Stomach (tissue), 9 donors: Measurements from ENCODE around the gene ADGRL3. TPM values are rescaled to one million over a fixed set of nuclear protein-coding genes. Genes with fewer than 3 reads are reported as not detected.

Source experiments
- DNase-seq, 2 donors: peaks; one replicate each; pipeline versions ENCODE4 v3.0.0 to v3.0.0-alpha.2; 2013 to 2019
- H3K27ac ChIP-seq, 5 donors: fragments of 200-600 bp in 4 of 5; sonication (generic) in 4 of 5; one replicate each; pipeline ENCODE4 v1.5.1; 2013 to 2019; ENCODE audit warnings: mild to moderate bottlenecking in 1 of 5, moderate library complexity in 1 of 5
- H3K27me3 ChIP-seq, 3 donors: fragments of 200-600 bp; sonication (generic); one replicate each; pipeline ENCODE4 v1.5.1; 2017 to 2019; ENCODE audit warnings: mixed run types in 1 of 3
- H3K36me3 ChIP-seq, 4 donors: fragments of 200-600 bp; sonication (generic); 1 replicate in 3 of 4; 2 replicates in 1 of 4; pipeline ENCODE4 v1.5.1; 2016 to 2019
- H3K4me1 ChIP-seq, 4 donors: fragments of 200-600 bp; sonication (generic); one replicate each; pipeline ENCODE4 v1.5.1; 2016 to 2019
- H3K4me3 ChIP-seq, 4 donors: fragments of 200-600 bp; sonication (generic) in 3 of 4; one replicate each; pipeline ENCODE4 v1.5.1; 2016 to 2019; ENCODE audit warnings: mild to moderate bottlenecking in 1 of 4
- H3K9me3 ChIP-seq, 4 donors: fragments of 200-600 bp; sonication (generic); one replicate each; pipeline ENCODE4 v1.5.1; 2016 to 2019
- EP300 ChIP-seq: sonication (generic); formaldehyde crosslinking; IDR thresholded peaks from one replicate; pipeline ENCODE4 v1.6.1; 2017; ENCODE audit warnings: antibody characterized with exemption
- POLR2A ChIP-seq, 4 donors: fragments of 450-650 bp; IDR thresholded peaks; one replicate each; pipeline ENCODE4 v1.6.1; 2016; ENCODE audit warnings: antibody characterized with exemption in 4 of 4, control low read depth in 2 of 4, mild to moderate bottlenecking in 1 of 4, moderate library complexity in 1 of 4
- POLR2AphosphoS5 ChIP-seq, 3 donors: sonication (generic); formaldehyde crosslinking; IDR thresholded peaks; one replicate each; pipeline ENCODE4 v1.6.1; 2016; ENCODE audit warnings: antibody characterized with exemption in 3 of 3
- WGBS, 5 donors: extraction: QIAGEN DNeasy Blood & Tissue Kit in 3 of 5; methylation state at CpG; one replicate each; pipeline versions ENCODE4 v1.1.5 to v1.1.7; 2013 to 2018; 5-methylcytosine and 5-hydroxymethylcytosine counted together
- intact Hi-C: fragments of 100-400 bp; cut with DNase I; formaldehyde crosslinking; loops from one replicate; pipeline ENCODE4 v1.15.1; 2023; ENCODE audit warnings: low total_unique reads
- polyA plus RNA-seq, 3 donors: library from polyadenylated mRNA; stranded (reverse); fragments of 200-250 nt; gene quantifications; one replicate each; pipeline ENCODE4 v1.2.3, GENCODE V29; 2013
- total RNA-seq, 5 donors: library from RNA; depleted of rRNA; stranded (reverse); fragments of >200 nt; gene quantifications; one replicate each; pipeline versions ENCODE4 v1.1.0 to v1.2.3, GENCODE V29; 2014 to 2016
- TF ChIP-seq, protein P1 (sequence below), 7 experiments: fragments of 450-650 bp in 4 of 7; fragments of 200-600 bp in 3 of 7; sonication (generic) in 3 of 7; IDR thresholded peaks; one replicate each; pipeline ENCODE4 v1.5.1; 2016 to 2019; ENCODE audit warnings: antibody characterized with exemption in 7 of 7, control low read depth in 2 of 7, mild to moderate bottlenecking in 1 of 7
- donor health status: healthy with polysubstance abuse.
- donor health status: Bipolar disorder and iron deficiency.
- donor health status: healthy.

Gene ADGRL3
- total and polyA plus RNA-seq, 8 donors: 0.48 to 109 (median 3.9) TPM

DNA sequence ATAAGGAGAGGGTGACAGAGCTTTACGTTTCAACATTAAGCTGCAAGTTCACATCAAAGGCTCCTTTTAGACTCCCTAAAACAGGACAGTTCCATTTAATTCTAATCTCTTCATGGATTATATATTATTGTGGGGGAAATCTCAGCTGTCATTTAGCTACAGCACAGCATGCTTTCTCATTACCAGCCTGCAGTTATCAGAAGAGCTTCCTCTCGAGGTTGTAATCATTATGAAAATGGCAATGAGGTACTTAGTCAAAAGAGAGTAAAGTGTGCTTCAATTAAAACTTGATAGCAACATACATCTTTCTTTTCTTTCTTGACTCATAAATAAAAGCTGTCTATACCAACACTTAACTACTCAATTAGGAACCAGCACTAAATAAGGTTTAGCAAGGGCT is 896.8 kb downstream of the ADGRL3 start:
- no peaks in the 10 kb centered on the region for H3K27me3 ChIP-seq
- no peaks in the 10 kb centered on the region for H3K36me3 ChIP-seq
- DNase-seq: no peak
- intact Hi-C loops: no loop called here
- H3K27ac ChIP-seq: no peak overlapping the region
- H3K4me3 ChIP-seq: no peak overlapping the region
- TF ChIP-seq EP300 (no peak), POLR2AphosphoS5 (IDR thresholded peaks at IDR 0.05) (no peak), POLR2A (IDR thresholded peaks at IDR 0.05) (no peak)
- TF ChIP-seq, protein P1, sequence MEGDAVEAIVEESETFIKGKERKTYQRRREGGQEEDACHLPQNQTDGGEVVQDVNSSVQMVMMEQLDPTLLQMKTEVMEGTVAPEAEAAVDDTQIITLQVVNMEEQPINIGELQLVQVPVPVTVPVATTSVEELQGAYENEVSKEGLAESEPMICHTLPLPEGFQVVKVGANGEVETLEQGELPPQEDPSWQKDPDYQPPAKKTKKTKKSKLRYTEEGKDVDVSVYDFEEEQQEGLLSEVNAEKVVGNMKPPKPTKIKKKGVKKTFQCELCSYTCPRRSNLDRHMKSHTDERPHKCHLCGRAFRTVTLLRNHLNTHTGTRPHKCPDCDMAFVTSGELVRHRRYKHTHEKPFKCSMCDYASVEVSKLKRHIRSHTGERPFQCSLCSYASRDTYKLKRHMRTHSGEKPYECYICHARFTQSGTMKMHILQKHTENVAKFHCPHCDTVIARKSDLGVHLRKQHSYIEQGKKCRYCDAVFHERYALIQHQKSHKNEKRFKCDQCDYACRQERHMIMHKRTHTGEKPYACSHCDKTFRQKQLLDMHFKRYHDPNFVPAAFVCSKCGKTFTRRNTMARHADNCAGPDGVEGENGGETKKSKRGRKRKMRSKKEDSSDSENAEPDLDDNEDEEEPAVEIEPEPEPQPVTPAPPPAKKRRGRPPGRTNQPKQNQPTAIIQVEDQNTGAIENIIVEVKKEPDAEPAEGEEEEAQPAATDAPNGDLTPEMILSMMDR (IDR thresholded peaks at IDR 0.05): no peak
- 49 to 67% (median 59%) methylated on average over 2 of the region's 2 CpGs for WGBS, 5 donors
- peaks cover 0 to 20% (median 8%) of the 10 kb centered on the region in 4 donors for H3K9me3 ChIP-seq
- H3K4me1 ChIP-seq: no peaks in the 10 kb centered on the region

DNA sequence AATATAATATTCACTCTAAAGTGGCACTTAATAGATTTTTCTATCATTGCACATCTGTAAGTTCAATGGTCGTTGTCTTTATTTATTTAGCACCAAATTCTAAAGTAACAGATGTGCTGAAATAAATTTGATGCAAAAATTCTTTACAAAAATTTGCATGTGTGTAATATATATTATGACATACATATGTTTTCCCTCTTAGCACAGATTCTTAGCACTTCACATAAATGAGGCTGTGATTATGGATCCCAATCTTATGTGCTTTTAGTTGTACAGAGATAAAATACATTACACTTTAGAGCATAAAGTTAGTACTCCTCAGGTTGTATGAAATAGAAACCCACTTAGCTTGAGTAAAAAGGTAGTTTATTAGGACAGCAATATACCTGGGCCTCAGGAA is 915.1 kb downstream of the ADGRL3 start:
- Histone ChIP-seq H3K4me3 (no peak overlapping the region), H3K9me3 (no peaks in the 10 kb centered on the region), H3K4me1 (no peaks in the 10 kb centered on the region), H3K27ac (no peak overlapping the region), H3K36me3 (no peaks in the 10 kb centered on the region), H3K27me3 (no peaks in the 10 kb centered on the region)
- 64 to 84% (median 73%) methylated on average over 1 of the region's 1 CpG for whole genome bisulfite sequencing, 5 donors
- DNase-seq: no peak
- intact Hi-C loops: no loop called here
- TF ChIP-seq EP300 (no peak), POLR2A (IDR thresholded peaks at IDR 0.05) (no peak), POLR2AphosphoS5 (IDR thresholded peaks at IDR 0.05) (no peak)
- TF ChIP-seq, protein P1 (IDR thresholded peaks at IDR 0.05): no peak

- Histone ChIP-seq H3K9me3 (no peaks in the 10 kb centered on the region), H3K27ac (no peak overlapping the region), H3K36me3 (no peaks in the 10 kb centered on the region), H3K4me3 (no peak overlapping the region), H3K4me1 (no peaks in the 10 kb centered on the region), H3K27me3 (no peaks in the 10 kb centered on the region)
- intact Hi-C loops: no loop called here
- WGBS, 5 donors: 91 to 97% (median 96%) methylated on average over 2 of the region's 2 CpGs
- TF ChIP-seq, protein P1 (IDR thresholded peaks at IDR 0.05): no peak
- no peak for TF ChIP-seq POLR2A (IDR thresholded peaks at IDR 0.05)
- no peak for TF ChIP-seq POLR2AphosphoS5 (IDR thresholded peaks at IDR 0.05)
- no peak for TF ChIP-seq EP300
- DNase-seq: no peak
Observed at GRCh38 chr4:62117886-62118285, 917.8 kb downstream of the ADGRL3 start.

DNA sequence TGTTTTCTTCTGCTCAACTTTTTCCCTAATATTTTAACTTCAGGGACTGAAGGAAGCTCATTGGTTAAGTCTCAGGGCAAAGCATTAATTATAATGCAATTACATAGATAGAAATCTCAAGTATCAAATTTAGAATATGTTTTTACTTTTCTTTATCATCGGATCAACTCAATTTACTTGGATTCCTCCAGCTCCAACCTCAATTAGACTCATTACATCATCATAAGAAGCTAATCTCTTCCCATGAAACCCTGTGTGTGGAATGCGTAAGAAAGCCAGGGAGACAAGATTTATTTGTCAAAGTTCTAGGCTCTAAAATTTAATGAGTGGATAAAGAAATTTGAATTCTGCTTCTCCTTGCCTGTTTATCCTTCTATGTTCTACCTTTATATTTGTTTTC is 918.4 kb downstream of the ADGRL3 start:
- no peaks in the 10 kb centered on the region for H3K9me3 ChIP-seq
- TF ChIP-seq EP300 (no peak), POLR2A (IDR thresholded peaks at IDR 0.05) (no peak), POLR2AphosphoS5 (IDR thresholded peaks at IDR 0.05) (no peak)
- TF ChIP-seq, protein P1 (IDR thresholded peaks at IDR 0.05): no peak
- DNase-seq: no peak
- no peaks in the 10 kb centered on the region for H3K4me1 ChIP-seq
- intact Hi-C loops: no loop called here
- no peak overlapping the region for H3K27ac ChIP-seq
- WGBS, 5 donors: 82 to 88% (median 85%) methylated on average over 2 of the region's 2 CpGs
- H3K36me3 ChIP-seq: no peaks in the 10 kb centered on the region
- H3K27me3 ChIP-seq: no peaks in the 10 kb centered on the region
- H3K4me3 ChIP-seq: no peak overlapping the region
